ENCODE data around the gene UPK2. TPM values are rescaled to one million over a fixed set of nuclear protein-coding genes. Genes with fewer than 3 reads are reported as not detected.

Gene UPK2
- total and polyA plus RNA-seq, 2 of the 13 experiments (the other 11 are each of a cell fraction or from before 2014, with no cell fraction given), result not detected

GRCh38 chr11:118911113-118911879 lies 44.8 kb upstream of the UPK2 start (continued):
- TF ChIP-seq ZNF556 (CRISPR knock-in tag; IDR thresholded peaks at IDR 0.05; ENCODE audit: borderline replicate concordance), result peak; percentile 64; the same call in 1 of the 2 replicates
- 0 out of 2 replicates have a peak, but pooled peaks have one; percentile 10 for TF ChIP-seq ELF3 (CRISPR knock-in tag; IDR thresholded peaks at IDR 0.05)
- no peak for TF ChIP-seq ZNF543 (CRISPR knock-in tag; IDR thresholded peaks at IDR 0.05)
- TF ChIP-seq REST (IDR thresholded peaks at IDR 0.05; ENCODE audit: borderline replicate concordance in 1 of 2, low read depth in 1 of 2, low read length in 2 of 2), result no peak
- TF ChIP-seq RXRB (CRISPR knock-in tag; IDR thresholded peaks at IDR 0.05; ENCODE audit: borderline replicate concordance), result peak; percentile 29; the same call in 1 of the 2 replicates
- TF ChIP-seq HNRNPL (IDR thresholded peaks at IDR 0.05; ENCODE audit: low read depth, low read length), result peak; percentile 92
- no peak for TF ChIP-seq ZNF3 (CRISPR knock-in tag; IDR thresholded peaks at IDR 0.05)
- TF ChIP-seq AHDC1 (CRISPR knock-in tag; IDR thresholded peaks at IDR 0.05; ENCODE audit: borderline replicate concordance), result peak; percentile 37; the same call in 1 of the 2 replicates
- TF ChIP-seq AFF4 (CRISPR knock-in tag; IDR thresholded peaks at IDR 0.05), result peak; percentile 70
- no peak for TF ChIP-seq ZNF660 (CRISPR knock-in tag; IDR thresholded peaks at IDR 0.05; ENCODE audit: borderline replicate concordance, low read depth)
- 0 out of 2 replicates have a peak, but pooled peaks have one; percentile 48 for TF ChIP-seq ZXDC (CRISPR knock-in tag; IDR thresholded peaks at IDR 0.05)

Measured in HepG2 (cell line).